RWPE1 (cell line): ENCODE measurements around the gene CCDC141.

Experiments used
- CTCF ChIA-PET: fragments of 350-600 bp; sonication (Branson Sonifier 250); formaldehyde crosslinking; extraction: SDS; loops from one replicate; lab custom pipeline; 2021; lab: Yijun Ruan, JAX
- POLR2A ChIA-PET: fragments of 400-600 bp; formaldehyde crosslinking; extraction: SDS; loops from one replicate; lab custom pipeline; 2020; ENCODE audit warnings: antibody characterized with exemption; ENCODE audit not compliant: low non-redundant PET; lab: Yijun Ruan, JAX
- DNase-seq: peaks from one replicate; pipeline ENCODE4 v3.0.0; 2012; ENCODE audit warnings: low spot score
- H3K27ac ChIP-seq: fragments of 450-650 bp; 2 replicates; pipeline ENCODE4 v1.5.1; 2017
- TF ChIP-seq, protein P1 (sequence below): fragments of 450-650 bp; conservative IDR thresholded peaks from 2 replicates; pipeline ENCODE4 v1.5.1; 2017; ENCODE audit warnings: low read depth, mild to moderate bottlenecking

CCDC141 gene

DNA sequence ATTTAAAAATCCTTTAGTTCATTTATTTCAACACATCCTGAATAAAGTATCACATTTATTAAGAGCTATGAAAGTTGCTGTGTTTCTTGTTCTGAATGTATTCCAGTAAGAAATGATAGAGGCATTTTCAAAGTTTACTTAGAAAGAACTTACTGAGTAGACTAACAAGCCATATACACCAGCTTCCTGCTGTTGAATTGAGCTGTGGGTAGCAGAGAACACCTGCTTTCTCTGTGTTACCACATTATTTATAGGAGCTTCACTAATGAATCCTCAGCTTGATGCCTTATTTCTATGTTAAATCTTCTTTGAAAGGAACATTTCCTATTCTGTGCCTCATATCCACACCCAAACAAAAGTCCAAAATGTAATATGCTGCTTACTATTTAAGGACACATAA lies 115.4 kb downstream of the CCDC141 start:
- TF ChIP-seq, protein P1, sequence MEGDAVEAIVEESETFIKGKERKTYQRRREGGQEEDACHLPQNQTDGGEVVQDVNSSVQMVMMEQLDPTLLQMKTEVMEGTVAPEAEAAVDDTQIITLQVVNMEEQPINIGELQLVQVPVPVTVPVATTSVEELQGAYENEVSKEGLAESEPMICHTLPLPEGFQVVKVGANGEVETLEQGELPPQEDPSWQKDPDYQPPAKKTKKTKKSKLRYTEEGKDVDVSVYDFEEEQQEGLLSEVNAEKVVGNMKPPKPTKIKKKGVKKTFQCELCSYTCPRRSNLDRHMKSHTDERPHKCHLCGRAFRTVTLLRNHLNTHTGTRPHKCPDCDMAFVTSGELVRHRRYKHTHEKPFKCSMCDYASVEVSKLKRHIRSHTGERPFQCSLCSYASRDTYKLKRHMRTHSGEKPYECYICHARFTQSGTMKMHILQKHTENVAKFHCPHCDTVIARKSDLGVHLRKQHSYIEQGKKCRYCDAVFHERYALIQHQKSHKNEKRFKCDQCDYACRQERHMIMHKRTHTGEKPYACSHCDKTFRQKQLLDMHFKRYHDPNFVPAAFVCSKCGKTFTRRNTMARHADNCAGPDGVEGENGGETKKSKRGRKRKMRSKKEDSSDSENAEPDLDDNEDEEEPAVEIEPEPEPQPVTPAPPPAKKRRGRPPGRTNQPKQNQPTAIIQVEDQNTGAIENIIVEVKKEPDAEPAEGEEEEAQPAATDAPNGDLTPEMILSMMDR, result no peak
- no peak overlapping the region for H3K27ac ChIP-seq
- CTCF ChIA-PET, result no interaction called here
- no peak for DNase-seq
- POLR2A ChIA-PET, result no interaction called here

DNA sequence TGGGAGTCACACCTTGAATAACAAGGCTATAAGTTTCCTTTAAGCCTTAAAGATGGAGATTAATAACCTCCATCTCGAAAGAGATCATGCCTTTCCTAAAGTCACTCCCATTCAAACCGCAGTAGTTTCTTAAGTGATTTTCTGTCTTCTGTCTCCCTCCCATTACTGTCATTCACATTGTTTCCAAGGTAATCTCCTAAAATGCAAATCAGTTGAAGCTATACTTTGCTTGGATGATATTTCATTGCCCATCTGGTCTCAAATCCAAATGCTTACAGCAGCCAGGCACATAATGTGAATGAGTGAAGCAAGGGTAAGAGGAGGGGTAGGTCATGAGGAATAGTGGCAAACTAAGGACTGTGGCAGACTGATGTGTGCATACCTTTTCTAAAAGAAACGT lies 116.4 kb downstream of the CCDC141 start:
- TF ChIP-seq, protein P1, result no peak
- no peak overlapping the region for H3K27ac ChIP-seq
- DNase-seq, result no peak
- POLR2A ChIA-PET, result no interaction called here
- CTCF ChIA-PET, result no interaction called here

DNA sequence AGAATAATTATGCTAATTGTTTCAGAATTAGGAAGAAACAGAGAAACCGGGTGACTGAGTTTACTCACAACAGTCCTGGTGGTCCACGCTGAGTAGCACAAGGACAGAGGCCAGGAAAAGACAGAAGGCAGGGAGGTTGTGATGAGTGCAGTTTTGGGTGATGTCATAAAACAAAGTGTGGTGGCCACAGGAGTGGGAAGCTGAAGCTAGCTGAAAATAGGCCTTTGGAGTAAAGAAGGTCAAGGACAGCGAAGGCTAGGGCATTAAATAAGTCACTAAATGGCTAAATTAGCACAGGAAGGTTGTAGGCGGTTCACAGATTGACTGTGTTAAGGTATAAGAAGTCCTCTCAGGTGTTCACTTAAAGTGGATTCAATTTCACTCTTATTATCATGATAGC lies 121.9 kb downstream of the CCDC141 start:
- DNase-seq, result no peak
- TF ChIP-seq, protein P1, result no peak
- POLR2A ChIA-PET, result no interaction called here
- CTCF ChIA-PET, result interaction anchor here (1.3 kb wide), 1 partner anchor 202 kb away, joined by 3 read pairs; no protein-coding TSS in a partner anchor
- no peak overlapping the region for H3K27ac ChIP-seq

- TF ChIP-seq, protein P1, result no peak
- ChIA-PET POLR2A (no interaction called here), CTCF (interaction anchor here (0.7 kb wide), 1 partner anchor 103 kb away, joined by 3 read pairs; no protein-coding TSS in a partner anchor)
- DNase-seq, result no peak
- H3K27ac ChIP-seq, result no peak overlapping the region
These were observed 122.8 kb downstream of the CCDC141 start for GRCh38 chr2:178927173-178927572.

- CTCF ChIA-PET, result no interaction called here
- no peak for DNase-seq
- TF ChIP-seq, protein P1, result no peak
- H3K27ac ChIP-seq, result no peak overlapping the region
- POLR2A ChIA-PET, result interaction anchor here (0.5 kb wide), 1 partner anchor 812 kb away, joined by 4 read pairs; no protein-coding TSS in a partner anchor
These were observed 125.1 kb downstream of the CCDC141 start for GRCh38 chr2:178924817-178925216.

DNA sequence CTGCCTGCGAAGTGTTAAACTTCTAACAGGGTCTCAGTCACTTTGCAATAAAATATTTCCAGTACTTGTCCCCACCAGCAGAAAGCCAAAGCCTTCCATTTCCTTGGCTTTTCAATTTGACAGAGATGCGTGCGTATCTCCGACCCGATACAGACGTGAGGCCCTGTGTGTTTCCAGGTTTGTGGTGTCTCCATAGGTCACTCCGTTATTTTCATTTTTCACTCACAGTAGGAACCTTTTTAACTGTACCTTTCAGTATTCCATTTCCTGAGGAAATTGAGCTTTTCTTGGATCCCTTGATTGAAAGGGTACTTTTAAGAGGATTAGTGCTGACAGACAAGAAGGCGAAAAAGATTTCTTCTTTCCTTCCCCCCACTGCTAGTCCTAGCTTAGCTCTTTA lies 126.4 kb downstream of the CCDC141 start:
- no peak for DNase-seq
- H3K27ac ChIP-seq, result no peak overlapping the region
- CTCF ChIA-PET, result no interaction called here
- TF ChIP-seq, protein P1, result no peak
- POLR2A ChIA-PET, result no interaction called here
